Peyer's patch (tissue), 4 donors: Measurements from ENCODE around the gene NKAIN2. TPM values are rescaled to one million over a fixed set of nuclear protein-coding genes. Genes with fewer than 3 reads are reported as not detected.
"Not testable (repeated sequence)": the region's sequence is repeated elsewhere in the genome, so short reads cannot be mapped to it uniquely, and the experiment has no call there.

Experiments used
- DNase-seq, 3 donors: peaks; one replicate each; pipeline ENCODE4 v3.0.0-alpha.2; 2017 to 2019
- H3K27ac ChIP-seq, 4 donors: fragments of 200-600 bp; sonication (generic); one replicate each; pipeline ENCODE4 v1.5.1; 2016 to 2019
- H3K27me3 ChIP-seq, 2 donors: fragments of 200-600 bp; sonication (generic); one replicate each; pipeline ENCODE4 v1.5.1; 2019
- H3K36me3 ChIP-seq, 3 donors: fragments of 200-600 bp; sonication (generic); one replicate each; pipeline ENCODE4 v1.5.1; 2016 to 2019
- H3K4me1 ChIP-seq, 4 donors: fragments of 200-600 bp; sonication (generic); one replicate each; pipeline ENCODE4 v1.5.1; 2016 to 2019
- H3K4me3 ChIP-seq, 4 donors: fragments of 200-600 bp; sonication (generic); 1 replicate in 3 of 4; 2 replicates in 1 of 4; pipeline ENCODE4 v1.5.1; 2016 to 2019; ENCODE audit warnings: mild to moderate bottlenecking in 1 of 4
- H3K9me3 ChIP-seq, 4 donors: fragments of 200-600 bp; sonication (generic); one replicate each; pipeline ENCODE4 v1.5.1; 2016 to 2019; ENCODE audit warnings: mild to moderate bottlenecking in 1 of 4
- CTCF ChIP-seq, 6 experiments: fragments of 450-650 bp in 4 of 6; fragments of 200-600 bp in 2 of 6; sonication (generic) in 1 of 6; IDR thresholded peaks; one replicate each; pipeline ENCODE4 v1.5.1; 2017 to 2019; ENCODE audit warnings: antibody characterized with exemption in 6 of 6, mild to moderate bottlenecking in 3 of 6, moderate library complexity in 1 of 6
- POLR2A ChIP-seq, 2 donors: fragments of 450-650 bp; IDR thresholded peaks; one replicate each; pipeline ENCODE4 v1.5.1; 2017; ENCODE audit warnings: antibody characterized with exemption in 2 of 2, mild to moderate bottlenecking in 2 of 2, moderate library complexity in 2 of 2
- total RNA-seq, 4 donors: library from RNA; depleted of rRNA; stranded (reverse); fragments of >200 nt; gene quantifications; one replicate each; pipeline ENCODE4 v1.1.0, GENCODE V29; 2016

NKAIN2 gene
- total RNA-seq, 4 donors from 2014 or later, result not detected

GRCh38 chr6:124298730-124299129 lies 495.1 kb downstream of the NKAIN2 start:
- Histone ChIP-seq H3K27me3 (no peaks in the 10 kb centered on the region), H3K9me3 (no peaks in the 10 kb centered on the region), H3K4me1 (no peaks in the 10 kb centered on the region), H3K4me3 (no peak overlapping the region), H3K36me3 (no peaks in the 10 kb centered on the region), H3K27ac (no peak overlapping the region)
- no peak for TF ChIP-seq POLR2A (IDR thresholded peaks at IDR 0.05)
- TF ChIP-seq CTCF (IDR thresholded peaks at IDR 0.05), result no peak
- DNase-seq, result no peak

DNA sequence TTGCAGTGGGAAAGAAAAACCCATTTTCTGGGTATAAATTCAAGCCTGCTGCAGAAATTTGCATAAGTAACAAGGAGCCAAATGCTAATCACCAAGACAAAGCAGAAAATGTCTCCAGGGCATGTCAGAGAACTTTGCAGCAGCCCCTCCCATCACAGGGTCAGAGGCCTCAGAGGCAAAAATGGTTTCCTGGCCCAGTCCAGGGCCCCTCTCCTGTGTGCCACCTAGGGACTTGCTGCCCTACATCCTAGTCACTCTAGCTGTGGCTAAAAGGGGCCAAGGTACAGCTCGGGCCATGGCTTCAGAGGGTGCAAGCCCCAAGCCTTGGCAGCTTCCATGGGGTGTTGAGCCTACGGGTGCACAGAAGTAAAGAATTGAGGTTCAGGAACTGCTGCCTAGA lies 497.2 kb downstream of the NKAIN2 start:
- not testable (repeated sequence) for H3K27ac ChIP-seq, DNase-seq, H3K9me3 ChIP-seq, H3K27me3 ChIP-seq, H3K4me1 ChIP-seq, H3K4me3 ChIP-seq, H3K36me3 ChIP-seq

- H3K27me3 ChIP-seq, result no peaks in the 10 kb centered on the region
Observed at GRCh38 chr6:124303971-124304370, 500.3 kb downstream of the NKAIN2 start.

DNA sequence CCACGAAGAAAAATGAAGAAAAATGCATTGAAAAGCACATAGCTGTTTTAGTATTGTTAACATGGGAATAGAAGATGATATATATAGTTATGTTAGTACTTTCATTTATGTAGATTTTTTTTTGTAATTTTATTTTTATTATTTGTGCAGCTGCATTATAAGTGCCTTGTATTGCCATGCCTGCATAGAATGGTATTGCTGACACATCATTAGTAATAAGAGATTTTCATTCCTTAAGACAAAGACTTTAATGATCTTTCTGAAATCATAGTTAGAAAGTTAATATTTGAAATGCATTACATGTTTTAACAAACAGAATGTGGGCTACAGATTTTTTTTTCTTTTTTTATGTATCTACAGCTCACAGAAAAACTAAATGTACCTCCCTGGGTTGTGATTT lies 506.5 kb downstream of the NKAIN2 start:
- Histone ChIP-seq H3K9me3 (no peaks in the 10 kb centered on the region), H3K4me1 (no peaks in the 10 kb centered on the region), H3K27me3 (no peaks in the 10 kb centered on the region), H3K4me3 (no peak overlapping the region), H3K27ac (no peak overlapping the region), H3K36me3 (no peaks in the 10 kb centered on the region)
- no peak for DNase-seq
- TF ChIP-seq POLR2A (IDR thresholded peaks at IDR 0.05) (no peak), CTCF (IDR thresholded peaks at IDR 0.05) (no peak)

More at GRCh38 chr6:124303971-124304370, 500.3 kb downstream of the NKAIN2 start:
- H3K4me3 ChIP-seq, result no peak overlapping the region
- H3K36me3 ChIP-seq, result no peaks in the 10 kb centered on the region
- H3K9me3 ChIP-seq, result no peaks in the 10 kb centered on the region
- DNase-seq, result no peak
- no peak for TF ChIP-seq POLR2A (IDR thresholded peaks at IDR 0.05)
- no peak for TF ChIP-seq CTCF (IDR thresholded peaks at IDR 0.05)
- no peak overlapping the region for H3K27ac ChIP-seq
- no peaks in the 10 kb centered on the region for H3K4me1 ChIP-seq

DNA sequence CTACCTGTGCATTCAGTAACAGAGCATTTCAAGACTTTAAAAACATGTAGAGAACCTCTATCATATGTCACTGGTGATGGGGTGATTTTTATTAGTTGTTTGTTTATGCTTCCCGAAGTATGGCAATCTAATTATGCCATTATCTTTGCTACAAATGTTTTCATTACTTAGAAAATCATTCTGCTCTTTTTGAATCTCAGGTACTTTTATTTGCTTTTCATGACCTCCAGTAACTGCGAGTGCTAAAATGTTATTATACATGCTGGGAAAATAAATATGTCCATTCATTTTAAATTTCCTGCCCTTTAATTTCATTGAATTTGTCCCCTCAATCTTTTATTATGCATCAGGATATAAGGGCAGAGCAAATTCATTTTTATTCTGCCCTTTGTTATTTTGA lies 515.7 kb downstream of the NKAIN2 start:
- no peak overlapping the region for H3K4me3 ChIP-seq
- H3K27me3 ChIP-seq, result no peaks in the 10 kb centered on the region
- H3K27ac ChIP-seq, result no peak overlapping the region
- no peaks in the 10 kb centered on the region for H3K9me3 ChIP-seq
- no peaks in the 10 kb centered on the region for H3K4me1 ChIP-seq
- no peak for DNase-seq
- TF ChIP-seq CTCF (IDR thresholded peaks at IDR 0.05) (no peak), POLR2A (IDR thresholded peaks at IDR 0.05) (no peak)
- H3K36me3 ChIP-seq, result no peaks in the 10 kb centered on the region

DNA sequence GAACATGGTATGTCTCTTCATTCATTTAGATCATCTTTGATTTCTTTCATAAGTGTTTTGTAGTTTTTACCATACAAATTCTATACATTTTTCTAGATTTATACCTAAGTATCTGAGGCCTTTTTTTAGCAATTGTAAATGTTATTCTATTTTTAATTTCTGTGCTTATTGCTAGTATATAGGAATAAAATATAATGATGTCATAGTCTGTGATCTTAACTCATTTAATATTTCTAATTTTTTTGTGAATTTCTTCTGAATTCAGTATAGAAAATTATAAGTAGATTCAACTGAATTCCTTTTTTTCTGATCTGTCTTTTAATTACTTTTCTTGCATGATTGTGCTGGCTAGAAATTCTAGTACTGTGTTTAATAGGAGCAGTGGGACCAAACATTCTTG lies 520.6 kb downstream of the NKAIN2 start:
- TF ChIP-seq POLR2A (IDR thresholded peaks at IDR 0.05), result no peak
- TF ChIP-seq CTCF (IDR thresholded peaks at IDR 0.05), result no peak

More for the DNA sequence above, 520.6 kb downstream of the NKAIN2 start:
- H3K36me3 ChIP-seq, result no peaks in the 10 kb centered on the region
- DNase-seq, result no peak
- no peak overlapping the region for H3K4me3 ChIP-seq
- no peaks in the 10 kb centered on the region for H3K9me3 ChIP-seq
- H3K27me3 ChIP-seq, result no peaks in the 10 kb centered on the region
- no peaks in the 10 kb centered on the region for H3K4me1 ChIP-seq
- H3K27ac ChIP-seq, result no peak overlapping the region
